ENCODE results near the gene ME3. TPM values are rescaled to one million over a fixed set of nuclear protein-coding genes. Genes with fewer than 3 reads are reported as not detected.

The ME3 gene
- total RNA-seq, 1 experiment from 2014 or later, result 14.2 TPM

- no TSS peak for BruUV-seq (replicated peaks)
- intact Hi-C loops (cut with micrococcal nuclease; ENCODE audit: unreplicated experiment), result no loop called here
- Mint-ChIP-seq H3K27ac (ENCODE audit: unreplicated experiment) (no peak overlapping the region), H3K4me1 (ENCODE audit: low read depth, unreplicated experiment) (peaks cover 38% of the 10 kb centered on the region), H3K9me3 (ENCODE audit: low read depth, unreplicated experiment) (no peaks in the 10 kb centered on the region), H3K27me3 (ENCODE audit: unreplicated experiment) (no peaks in the 10 kb centered on the region), H3K4me3 (ENCODE audit: low read depth, unreplicated experiment) (no peak overlapping the region), H3K36me3 (ENCODE audit: insufficient read depth, unreplicated experiment) (peaks cover 10% of the 10 kb centered on the region)
- TF ChIP-seq, protein P1, sequence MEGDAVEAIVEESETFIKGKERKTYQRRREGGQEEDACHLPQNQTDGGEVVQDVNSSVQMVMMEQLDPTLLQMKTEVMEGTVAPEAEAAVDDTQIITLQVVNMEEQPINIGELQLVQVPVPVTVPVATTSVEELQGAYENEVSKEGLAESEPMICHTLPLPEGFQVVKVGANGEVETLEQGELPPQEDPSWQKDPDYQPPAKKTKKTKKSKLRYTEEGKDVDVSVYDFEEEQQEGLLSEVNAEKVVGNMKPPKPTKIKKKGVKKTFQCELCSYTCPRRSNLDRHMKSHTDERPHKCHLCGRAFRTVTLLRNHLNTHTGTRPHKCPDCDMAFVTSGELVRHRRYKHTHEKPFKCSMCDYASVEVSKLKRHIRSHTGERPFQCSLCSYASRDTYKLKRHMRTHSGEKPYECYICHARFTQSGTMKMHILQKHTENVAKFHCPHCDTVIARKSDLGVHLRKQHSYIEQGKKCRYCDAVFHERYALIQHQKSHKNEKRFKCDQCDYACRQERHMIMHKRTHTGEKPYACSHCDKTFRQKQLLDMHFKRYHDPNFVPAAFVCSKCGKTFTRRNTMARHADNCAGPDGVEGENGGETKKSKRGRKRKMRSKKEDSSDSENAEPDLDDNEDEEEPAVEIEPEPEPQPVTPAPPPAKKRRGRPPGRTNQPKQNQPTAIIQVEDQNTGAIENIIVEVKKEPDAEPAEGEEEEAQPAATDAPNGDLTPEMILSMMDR (IDR thresholded peaks at IDR 0.05; ENCODE audit: unreplicated experiment), result no peak
- CTCF ChIA-PET, result no interaction called here
- DNase-seq, result no peak
Measured at GRCh38 chr11:86588566-86589090, 83.8 kb downstream of the ME3 start.

DNA sequence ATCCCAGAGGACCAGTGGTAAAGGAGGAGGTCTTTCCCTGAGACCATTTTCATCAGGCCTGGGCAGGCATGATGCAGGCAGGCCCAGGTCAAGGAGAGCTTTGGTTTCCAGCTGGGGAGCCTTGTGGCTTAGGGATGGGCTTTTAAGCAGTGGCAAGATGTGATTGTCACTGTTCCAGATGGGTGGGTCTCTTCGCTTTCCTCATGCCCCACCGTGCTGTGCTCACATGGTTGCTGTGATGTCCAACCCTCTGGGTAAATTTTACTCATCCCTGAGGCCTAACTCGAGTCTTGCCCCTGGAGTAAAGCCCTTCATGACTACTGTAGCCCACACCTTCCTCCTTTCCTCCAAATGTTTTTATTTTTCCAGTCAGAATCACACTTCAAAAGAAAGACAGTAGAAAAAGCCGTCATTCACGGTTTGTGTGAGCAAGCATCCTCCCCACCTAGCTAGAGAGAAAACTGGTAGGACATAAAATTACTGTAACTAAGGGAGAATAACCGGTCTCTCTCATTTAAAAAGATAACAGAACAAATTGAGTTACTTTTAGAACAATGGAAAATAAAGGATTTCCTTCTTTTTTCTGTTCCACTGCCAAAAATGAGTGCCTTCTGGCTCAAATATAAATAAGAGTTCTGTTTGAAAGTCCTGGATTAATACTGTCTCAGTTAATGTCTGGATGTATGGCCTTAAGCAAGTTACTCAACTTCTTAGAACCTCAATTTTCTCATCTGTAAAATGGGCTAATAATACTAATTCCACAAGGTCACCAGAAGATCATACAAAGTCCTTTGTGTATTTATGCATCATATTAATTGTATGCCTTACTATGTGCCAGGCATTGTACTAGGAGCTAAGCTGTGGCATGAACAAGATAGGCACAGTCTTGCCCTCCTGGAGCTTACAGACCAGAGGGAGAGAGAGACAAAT, 84.9 kb downstream of the ME3 start:
- intact Hi-C loops (cut with micrococcal nuclease; ENCODE audit: unreplicated experiment), result no loop called here
- Mint-ChIP-seq H3K4me3 (ENCODE audit: low read depth, unreplicated experiment) (no peak overlapping the region), H3K9me3 (ENCODE audit: low read depth, unreplicated experiment) (no peaks in the 10 kb centered on the region), H3K36me3 (ENCODE audit: insufficient read depth, unreplicated experiment) (no peaks in the 10 kb centered on the region), H3K27me3 (ENCODE audit: unreplicated experiment) (no peaks in the 10 kb centered on the region), H3K27ac (ENCODE audit: unreplicated experiment) (no peak overlapping the region), H3K4me1 (ENCODE audit: low read depth, unreplicated experiment) (peaks cover 27% of the 10 kb centered on the region)
- CTCF ChIA-PET, result no interaction called here
- DNase-seq, result no peak
- TF ChIP-seq, protein P1 (IDR thresholded peaks at IDR 0.05; ENCODE audit: unreplicated experiment), result no peak
- BruUV-seq (replicated peaks), result no TSS peak

- no peaks in the 10 kb centered on the region for H3K27me3 Mint-ChIP-seq (ENCODE audit: unreplicated experiment)
- CTCF ChIA-PET, result no interaction called here
- no TSS peak for BruUV-seq (replicated peaks)
- H3K36me3 Mint-ChIP-seq (ENCODE audit: insufficient read depth, unreplicated experiment), result no peaks in the 10 kb centered on the region
- no peak overlapping the region for H3K27ac Mint-ChIP-seq (ENCODE audit: unreplicated experiment)
- peaks cover 27% of the 10 kb centered on the region for H3K4me1 Mint-ChIP-seq (ENCODE audit: low read depth, unreplicated experiment)
- intact Hi-C loops (cut with micrococcal nuclease; ENCODE audit: unreplicated experiment), result no loop called here
- TF ChIP-seq, protein P1 (IDR thresholded peaks at IDR 0.05; ENCODE audit: unreplicated experiment), result no peak
- no peak for DNase-seq
- no peak overlapping the region for H3K4me3 Mint-ChIP-seq (ENCODE audit: low read depth, unreplicated experiment)
- no peaks in the 10 kb centered on the region for H3K9me3 Mint-ChIP-seq (ENCODE audit: low read depth, unreplicated experiment)
Measured at GRCh38 chr11:86586307-86586706, 86.1 kb downstream of the ME3 start.

- CTCF ChIA-PET, result no interaction called here
- Mint-ChIP-seq H3K27ac (ENCODE audit: unreplicated experiment) (no peak overlapping the region), H3K9me3 (ENCODE audit: low read depth, unreplicated experiment) (no peaks in the 10 kb centered on the region), H3K36me3 (ENCODE audit: insufficient read depth, unreplicated experiment) (no peaks in the 10 kb centered on the region), H3K4me1 (ENCODE audit: low read depth, unreplicated experiment) (peaks cover 23% of the 10 kb centered on the region), H3K27me3 (ENCODE audit: unreplicated experiment) (no peaks in the 10 kb centered on the region), H3K4me3 (ENCODE audit: low read depth, unreplicated experiment) (no peak overlapping the region)
- intact Hi-C loops (cut with micrococcal nuclease; ENCODE audit: unreplicated experiment), result no loop called here
- DNase-seq, result no peak
- TF ChIP-seq, protein P1 (IDR thresholded peaks at IDR 0.05; ENCODE audit: unreplicated experiment), result no peak
- BruUV-seq (replicated peaks), result no TSS peak
Measured at GRCh38 chr11:86582898-86583297, 89.5 kb downstream of the ME3 start.
